HUES48 (cell line): ENCODE measurements around the gene RIC8B.

ENCODE experiments used
- H3K27ac ChIP-seq: one replicate; pipeline ENCODE4 v1.7.0; 2013; ENCODE audit warnings: low read depth, low read length, inconsistent platforms
- H3K27me3 ChIP-seq: 2 replicates; pipeline ENCODE4 v1.6.1; 2013; ENCODE audit warnings: mild to moderate bottlenecking, low read length; ENCODE audit not compliant: control insufficient read depth, insufficient read depth
- H3K36me3 ChIP-seq: 2 replicates; pipeline ENCODE4 v1.6.1; 2013; ENCODE audit warnings: low read length; ENCODE audit not compliant: control insufficient read depth, insufficient read depth
- H3K4me1 ChIP-seq: 2 replicates; pipeline ENCODE4 v1.6.1; 2013; ENCODE audit warnings: mild to moderate bottlenecking, low read length; ENCODE audit not compliant: control insufficient read depth, insufficient read depth
- H3K4me3 ChIP-seq: 2 replicates; pipeline ENCODE4 v1.5.1; 2013; ENCODE audit warnings: mild to moderate bottlenecking, low read depth, low read length
- H3K9ac ChIP-seq: 2 replicates; pipeline ENCODE4 v1.6.1; 2013; ENCODE audit warnings: mild to moderate bottlenecking, low read depth, low read length, moderate library complexity
- H3K9me3 ChIP-seq: 2 replicates; pipeline ENCODE4 v1.6.1; 2013; ENCODE audit warnings: low read length; ENCODE audit not compliant: control insufficient read depth, insufficient read depth

Gene RIC8B

GRCh38 chr12:106845902-106846301 lies 71.4 kb downstream of the RIC8B start:
- Histone ChIP-seq H3K27me3 (no peaks in the 10 kb centered on the region), H3K9me3 (no peaks in the 10 kb centered on the region), H3K27ac (no peak overlapping the region), H3K4me1 (0 out of 2 replicates have a peak, but pooled peaks cover under 1% of the 10 kb centered on the region), H3K36me3 (peaks cover 76% of the 10 kb centered on the region), H3K4me3 (no peak overlapping the region), H3K9ac (no peak overlapping the region)

- no peaks in the 10 kb centered on the region for H3K4me1 ChIP-seq
- H3K4me3 ChIP-seq, result no peak overlapping the region
- no peaks in the 10 kb centered on the region for H3K27me3 ChIP-seq
- H3K9ac ChIP-seq, result no peak overlapping the region
- H3K36me3 ChIP-seq, result peaks cover 90% of the 10 kb centered on the region
- no peak overlapping the region for H3K27ac ChIP-seq
- H3K9me3 ChIP-seq, result no peaks in the 10 kb centered on the region
Measured at GRCh38 chr12:106847861-106848260, 73.4 kb downstream of the RIC8B start.

GRCh38 chr12:106851306-106851705 lies 76.8 kb downstream of the RIC8B start:
- Histone ChIP-seq H3K4me3 (no peak overlapping the region), H3K27ac (no peak overlapping the region), H3K27me3 (no peaks in the 10 kb centered on the region), H3K36me3 (peaks cover 73% of the 10 kb centered on the region), H3K9me3 (no peaks in the 10 kb centered on the region), H3K4me1 (0 out of 2 replicates have a peak, but pooled peaks cover 3% of the 10 kb centered on the region), H3K9ac (no peak overlapping the region)

- Histone ChIP-seq H3K4me3 (no peak overlapping the region), H3K9ac (no peak overlapping the region), H3K4me1 (0 out of 2 replicates have a peak, but pooled peaks cover 7% of the 10 kb centered on the region), H3K36me3 (peaks cover 51% of the 10 kb centered on the region), H3K27me3 (no peaks in the 10 kb centered on the region), H3K9me3 (no peaks in the 10 kb centered on the region), H3K27ac (no peak overlapping the region)
Measured at GRCh38 chr12:106854723-106855122, 80.2 kb downstream of the RIC8B start.

GRCh38 chr12:106855221-106855758 lies 80.8 kb downstream of the RIC8B start:
- Histone ChIP-seq H3K27ac (no peak overlapping the region), H3K4me3 (no peak overlapping the region), H3K9ac (no peak overlapping the region), H3K36me3 (peaks cover 50% of the 10 kb centered on the region), H3K4me1 (peaks cover 12% of the 10 kb centered on the region), H3K27me3 (no peaks in the 10 kb centered on the region), H3K9me3 (no peaks in the 10 kb centered on the region)

- Histone ChIP-seq H3K9ac (no peak overlapping the region), H3K4me3 (no peak overlapping the region), H3K9me3 (no peaks in the 10 kb centered on the region), H3K36me3 (peaks cover 30% of the 10 kb centered on the region), H3K4me1 (peaks cover 32% of the 10 kb centered on the region), H3K27ac (no peak overlapping the region), H3K27me3 (no peaks in the 10 kb centered on the region)
Measured at GRCh38 chr12:106861984-106862916, 87.8 kb downstream of the RIC8B start.

GRCh38 chr12:106863189-106863588 lies 88.7 kb downstream of the RIC8B start:
- H3K9me3 ChIP-seq, result no peaks in the 10 kb centered on the region
- no peak overlapping the region for H3K27ac ChIP-seq
- H3K4me3 ChIP-seq, result no peak overlapping the region
- peaks cover 32% of the 10 kb centered on the region for H3K4me1 ChIP-seq
- peaks cover 32% of the 10 kb centered on the region for H3K36me3 ChIP-seq
- H3K9ac ChIP-seq, result no peak overlapping the region
- no peaks in the 10 kb centered on the region for H3K27me3 ChIP-seq

GRCh38 chr12:106865683-106866082 lies 91.2 kb downstream of the RIC8B start:
- no peak overlapping the region for H3K4me3 ChIP-seq
- H3K9ac ChIP-seq, result no peak overlapping the region
- peaks cover 21% of the 10 kb centered on the region for H3K4me1 ChIP-seq
- no peak overlapping the region for H3K27ac ChIP-seq
- H3K9me3 ChIP-seq, result no peaks in the 10 kb centered on the region
- H3K36me3 ChIP-seq, result peaks cover 21% of the 10 kb centered on the region
- no peaks in the 10 kb centered on the region for H3K27me3 ChIP-seq

GRCh38 chr12:106866426-106867080 lies 92.1 kb downstream of the RIC8B start:
- peaks cover 16% of the 10 kb centered on the region for H3K36me3 ChIP-seq
- no peaks in the 10 kb centered on the region for H3K27me3 ChIP-seq
- H3K27ac ChIP-seq, result no peak overlapping the region
- H3K4me1 ChIP-seq, result peaks cover 21% of the 10 kb centered on the region
- H3K9me3 ChIP-seq, result no peaks in the 10 kb centered on the region
- H3K4me3 ChIP-seq, result no peak overlapping the region
- H3K9ac ChIP-seq, result no peak overlapping the region

GRCh38 chr12:106867651-106868050 lies 93.2 kb downstream of the RIC8B start:
- Histone ChIP-seq H3K36me3 (peaks cover 18% of the 10 kb centered on the region), H3K27ac (no peak overlapping the region), H3K4me1 (peaks cover 21% of the 10 kb centered on the region), H3K9me3 (no peaks in the 10 kb centered on the region), H3K9ac (no peak overlapping the region), H3K27me3 (no peaks in the 10 kb centered on the region), H3K4me3 (no peak overlapping the region)
